Right atrium auricular region (tissue), 2 donors: ENCODE results near the gene NKAIN4. TPM values are rescaled to one million over a fixed set of nuclear protein-coding genes. Genes with fewer than 3 reads are reported as not detected.

Source experiments
- DNase-seq: peaks from one replicate; pipeline ENCODE4 v3.0.0-alpha.2; 2019; ENCODE audit warnings: low spot score
- H3K27ac ChIP-seq, 2 donors: fragments of 200-600 bp; sonication (generic); 1 replicate in 1 of 2; 2 replicates in 1 of 2; pipeline ENCODE4 v1.5.1; 2016 to 2019
- H3K27me3 ChIP-seq, 2 donors: fragments of 200-600 bp; sonication (generic); one replicate each; pipeline versions ENCODE4 v1.5.1 to v1.6.0; 2017 to 2019
- H3K36me3 ChIP-seq: fragments of 200-600 bp; sonication (generic); one replicate; pipeline ENCODE4 v1.5.1; 2016
- H3K4me1 ChIP-seq, 2 donors: fragments of 200-600 bp; sonication (generic); one replicate each; pipeline versions ENCODE4 v1.5.1 to v1.6.0; 2017 to 2019
- H3K4me3 ChIP-seq, 2 donors: fragments of 200-600 bp; sonication (generic); 1 replicate in 1 of 2; 2 replicates in 1 of 2; pipeline ENCODE4 v1.5.1; 2017 to 2019; ENCODE audit warnings: mild to moderate bottlenecking in 1 of 2, moderate library complexity in 1 of 2
- H3K9me3 ChIP-seq, 2 donors: fragments of 200-600 bp; sonication (generic); one replicate each; pipeline ENCODE4 v1.5.1; 2019
- total RNA-seq, 2 donors: library from RNA; depleted of rRNA; stranded (reverse); fragments of >200 nt; gene quantifications; one replicate each; pipeline ENCODE4 v1.1.0, GENCODE V29; 2016
- TF ChIP-seq, protein P1 (sequence below), 2 donors: fragments of 200-600 bp; sonication (generic); IDR thresholded peaks; one replicate each; pipeline ENCODE4 v1.5.1; 2019; ENCODE audit warnings: antibody characterized with exemption in 2 of 2

NKAIN4 gene
- total RNA-seq, 2 donors from 2014 or later: not detected

DNA sequence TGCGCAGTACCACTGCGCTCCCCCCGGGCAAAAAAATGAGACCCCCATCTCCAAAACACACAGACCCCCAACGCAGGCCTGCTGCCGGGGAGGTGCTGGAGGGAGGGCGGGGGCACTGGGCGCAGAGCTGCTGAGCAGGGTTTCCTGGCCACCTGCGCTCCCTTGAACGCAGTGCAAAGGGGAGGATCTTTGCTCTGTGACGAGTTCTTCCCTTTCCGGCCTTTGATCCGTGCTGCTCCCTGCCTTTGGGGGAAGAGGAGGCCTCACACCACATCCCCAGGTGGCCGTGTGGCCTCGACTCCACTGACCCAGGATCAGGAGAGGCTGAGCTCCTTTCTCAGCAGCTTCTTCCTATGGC is 29.8 kb upstream of the NKAIN4 start:
- H3K4me1 ChIP-seq: no peaks in the 10 kb centered on the region
- TF ChIP-seq, protein P1, sequence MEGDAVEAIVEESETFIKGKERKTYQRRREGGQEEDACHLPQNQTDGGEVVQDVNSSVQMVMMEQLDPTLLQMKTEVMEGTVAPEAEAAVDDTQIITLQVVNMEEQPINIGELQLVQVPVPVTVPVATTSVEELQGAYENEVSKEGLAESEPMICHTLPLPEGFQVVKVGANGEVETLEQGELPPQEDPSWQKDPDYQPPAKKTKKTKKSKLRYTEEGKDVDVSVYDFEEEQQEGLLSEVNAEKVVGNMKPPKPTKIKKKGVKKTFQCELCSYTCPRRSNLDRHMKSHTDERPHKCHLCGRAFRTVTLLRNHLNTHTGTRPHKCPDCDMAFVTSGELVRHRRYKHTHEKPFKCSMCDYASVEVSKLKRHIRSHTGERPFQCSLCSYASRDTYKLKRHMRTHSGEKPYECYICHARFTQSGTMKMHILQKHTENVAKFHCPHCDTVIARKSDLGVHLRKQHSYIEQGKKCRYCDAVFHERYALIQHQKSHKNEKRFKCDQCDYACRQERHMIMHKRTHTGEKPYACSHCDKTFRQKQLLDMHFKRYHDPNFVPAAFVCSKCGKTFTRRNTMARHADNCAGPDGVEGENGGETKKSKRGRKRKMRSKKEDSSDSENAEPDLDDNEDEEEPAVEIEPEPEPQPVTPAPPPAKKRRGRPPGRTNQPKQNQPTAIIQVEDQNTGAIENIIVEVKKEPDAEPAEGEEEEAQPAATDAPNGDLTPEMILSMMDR (IDR thresholded peaks at IDR 0.05): no peak
- H3K36me3 ChIP-seq: peaks cover 78% of the 10 kb centered on the region
- H3K27ac ChIP-seq: no peak overlapping the region
- DNase-seq: no peak
- H3K4me3 ChIP-seq: no peak overlapping the region
- H3K27me3 ChIP-seq: no peaks in the 10 kb centered on the region
- H3K9me3 ChIP-seq: no peaks in the 10 kb centered on the region

GRCh38 chr20:63283397-63284082 is 29.3 kb upstream of the NKAIN4 start:
- Histone ChIP-seq H3K4me3 (no peak overlapping the region), H3K27ac (no peak overlapping the region), H3K36me3 (peaks cover 78% of the 10 kb centered on the region), H3K27me3 (no peaks in the 10 kb centered on the region), H3K9me3 (no peaks in the 10 kb centered on the region), H3K4me1 (no peaks in the 10 kb centered on the region)
- no peak for DNase-seq
- TF ChIP-seq, protein P1 (IDR thresholded peaks at IDR 0.05): no peak

- Histone ChIP-seq H3K27ac (no peak overlapping the region), H3K4me3 (no peak overlapping the region), H3K4me1 (no peaks in the 10 kb centered on the region), H3K9me3 (no peaks in the 10 kb centered on the region), H3K36me3 (peaks cover 78% of the 10 kb centered on the region), H3K27me3 (no peaks in the 10 kb centered on the region)
- no peak for DNase-seq
- TF ChIP-seq, protein P1 (IDR thresholded peaks at IDR 0.05): no peak
Observed at GRCh38 chr20:63282946-63283345, 28.7 kb upstream of the NKAIN4 start.

GRCh38 chr20:63281742-63282665 is 27.7 kb upstream of the NKAIN4 start:
- Histone ChIP-seq H3K4me3 (no peak overlapping the region), H3K36me3 (peaks cover 85% of the 10 kb centered on the region), H3K27ac (no peak overlapping the region), H3K4me1 (no peaks in the 10 kb centered on the region), H3K27me3 (no peaks in the 10 kb centered on the region), H3K9me3 (no peaks in the 10 kb centered on the region)
- TF ChIP-seq, protein P1 (IDR thresholded peaks at IDR 0.05): no peak
- DNase-seq: no peak

DNA sequence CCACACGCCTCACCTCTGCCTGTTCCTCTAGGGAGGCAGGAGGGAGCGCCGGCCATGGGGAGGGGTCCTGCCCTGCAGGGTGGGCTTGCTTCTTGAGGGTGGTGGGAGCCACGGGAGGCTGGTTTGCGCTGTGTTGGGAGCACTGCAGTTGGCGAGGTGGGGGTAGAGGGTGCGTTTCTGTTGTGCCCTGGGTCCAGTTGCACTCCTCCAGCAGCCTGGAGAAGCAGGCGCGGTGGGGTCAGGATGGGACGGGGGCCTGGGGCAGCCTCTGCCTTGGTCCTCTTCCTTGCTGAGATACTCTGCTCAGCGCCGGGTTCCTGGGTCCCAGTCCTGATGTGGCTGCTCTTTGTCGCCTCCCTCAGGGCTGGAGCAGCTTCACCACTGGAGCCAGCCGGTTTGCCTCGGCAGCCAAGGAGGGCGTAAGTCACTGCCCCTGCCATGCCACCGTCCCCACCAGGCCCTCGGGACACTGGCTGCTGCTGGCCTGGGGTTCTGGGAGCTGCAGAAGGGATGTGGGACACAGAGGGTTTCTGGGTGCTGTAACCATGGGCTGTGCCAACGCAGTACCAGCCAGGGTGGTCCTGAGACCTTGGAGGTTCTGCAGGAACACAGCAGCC is 26.8 kb upstream of the NKAIN4 start:
- no peak for DNase-seq
- no peaks in the 10 kb centered on the region for H3K4me1 ChIP-seq
- H3K27me3 ChIP-seq: no peaks in the 10 kb centered on the region
- TF ChIP-seq, protein P1 (IDR thresholded peaks at IDR 0.05): no peak
- no peak overlapping the region for H3K27ac ChIP-seq
- no peaks in the 10 kb centered on the region for H3K9me3 ChIP-seq
- H3K36me3 ChIP-seq: peaks cover 85% of the 10 kb centered on the region
- H3K4me3 ChIP-seq: no peak overlapping the region
